Measurements from ENCODE around the gene NBEA.

GRCh38 chr13:35479038-35479492 is 537.0 kb downstream of the NBEA start:
- TF ChIP-seq, protein P1, sequence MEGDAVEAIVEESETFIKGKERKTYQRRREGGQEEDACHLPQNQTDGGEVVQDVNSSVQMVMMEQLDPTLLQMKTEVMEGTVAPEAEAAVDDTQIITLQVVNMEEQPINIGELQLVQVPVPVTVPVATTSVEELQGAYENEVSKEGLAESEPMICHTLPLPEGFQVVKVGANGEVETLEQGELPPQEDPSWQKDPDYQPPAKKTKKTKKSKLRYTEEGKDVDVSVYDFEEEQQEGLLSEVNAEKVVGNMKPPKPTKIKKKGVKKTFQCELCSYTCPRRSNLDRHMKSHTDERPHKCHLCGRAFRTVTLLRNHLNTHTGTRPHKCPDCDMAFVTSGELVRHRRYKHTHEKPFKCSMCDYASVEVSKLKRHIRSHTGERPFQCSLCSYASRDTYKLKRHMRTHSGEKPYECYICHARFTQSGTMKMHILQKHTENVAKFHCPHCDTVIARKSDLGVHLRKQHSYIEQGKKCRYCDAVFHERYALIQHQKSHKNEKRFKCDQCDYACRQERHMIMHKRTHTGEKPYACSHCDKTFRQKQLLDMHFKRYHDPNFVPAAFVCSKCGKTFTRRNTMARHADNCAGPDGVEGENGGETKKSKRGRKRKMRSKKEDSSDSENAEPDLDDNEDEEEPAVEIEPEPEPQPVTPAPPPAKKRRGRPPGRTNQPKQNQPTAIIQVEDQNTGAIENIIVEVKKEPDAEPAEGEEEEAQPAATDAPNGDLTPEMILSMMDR (IDR thresholded peaks at IDR 0.05; ENCODE audit: insufficient read depth, low read length): no peak
- no peak for TF ChIP-seq GABPA (IDR thresholded peaks at IDR 0.05; ENCODE audit: low read depth)
- TF ChIP-seq POLR2AphosphoS5 (IDR thresholded peaks at IDR 0.05; ENCODE audit: low read depth): no peak
